ENCODE measurements around the gene NSD1.

DNA sequence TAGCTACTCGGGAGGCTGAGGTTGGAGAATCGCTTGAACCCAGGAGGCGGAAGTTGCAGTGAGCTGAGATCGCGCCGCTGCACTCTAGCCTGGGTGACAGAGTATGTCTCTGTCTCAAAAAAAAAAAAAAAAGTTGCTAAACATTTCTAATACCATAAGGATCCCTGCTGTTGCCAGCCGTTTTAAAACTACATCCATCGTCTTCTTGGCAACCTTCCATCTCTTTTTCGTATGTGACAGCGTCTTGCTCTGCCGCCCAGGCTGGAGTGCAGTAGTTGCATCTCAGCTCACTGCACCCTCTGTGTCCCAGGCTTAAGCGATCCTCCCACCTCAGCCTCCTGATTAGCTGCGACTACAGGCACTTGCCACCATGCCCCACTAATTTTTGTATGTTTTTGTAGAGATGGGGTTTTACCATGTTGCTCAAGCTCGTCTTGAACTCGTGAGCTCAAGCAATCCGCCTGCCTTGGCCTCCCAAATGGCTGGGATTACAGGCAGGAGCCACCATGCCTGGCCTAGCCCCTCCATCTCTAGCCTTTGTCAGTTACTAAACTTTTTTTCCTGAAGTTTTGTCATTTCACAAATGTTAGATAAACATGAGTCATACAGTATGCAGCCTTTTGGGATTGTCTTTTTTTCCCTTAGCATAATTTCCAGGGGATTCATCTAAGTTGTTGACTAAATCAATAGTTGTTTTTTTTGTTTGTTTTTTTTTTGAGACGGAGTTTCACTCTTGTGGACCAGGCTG lies 13.5 kb downstream of the NSD1 start:
- TF ChIP-seq, protein P1, sequence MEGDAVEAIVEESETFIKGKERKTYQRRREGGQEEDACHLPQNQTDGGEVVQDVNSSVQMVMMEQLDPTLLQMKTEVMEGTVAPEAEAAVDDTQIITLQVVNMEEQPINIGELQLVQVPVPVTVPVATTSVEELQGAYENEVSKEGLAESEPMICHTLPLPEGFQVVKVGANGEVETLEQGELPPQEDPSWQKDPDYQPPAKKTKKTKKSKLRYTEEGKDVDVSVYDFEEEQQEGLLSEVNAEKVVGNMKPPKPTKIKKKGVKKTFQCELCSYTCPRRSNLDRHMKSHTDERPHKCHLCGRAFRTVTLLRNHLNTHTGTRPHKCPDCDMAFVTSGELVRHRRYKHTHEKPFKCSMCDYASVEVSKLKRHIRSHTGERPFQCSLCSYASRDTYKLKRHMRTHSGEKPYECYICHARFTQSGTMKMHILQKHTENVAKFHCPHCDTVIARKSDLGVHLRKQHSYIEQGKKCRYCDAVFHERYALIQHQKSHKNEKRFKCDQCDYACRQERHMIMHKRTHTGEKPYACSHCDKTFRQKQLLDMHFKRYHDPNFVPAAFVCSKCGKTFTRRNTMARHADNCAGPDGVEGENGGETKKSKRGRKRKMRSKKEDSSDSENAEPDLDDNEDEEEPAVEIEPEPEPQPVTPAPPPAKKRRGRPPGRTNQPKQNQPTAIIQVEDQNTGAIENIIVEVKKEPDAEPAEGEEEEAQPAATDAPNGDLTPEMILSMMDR (IDR thresholded peaks at IDR 0.05): no peak
- no peak for TF ChIP-seq POLR2A (IDR thresholded peaks at IDR 0.05)

All from sigmoid colon (tissue), 3 donors.